Lower lobe of right lung (tissue), 2 donors: ENCODE measurements around the gene RIOK2. TPM values are rescaled to one million over a fixed set of nuclear protein-coding genes. Genes with fewer than 3 reads are reported as not detected.

Experiments
- ATAC-seq, 2 donors: fragments of 200-7000 bp; cut with Tn5 transposase; one replicate each; pipeline ENCODE4 v1.9.1; 2020 to 2022; ENCODE audit warnings: mild to moderate bottlenecking in 2 of 2, moderate library complexity in 2 of 2
- DNase-seq: peaks from one replicate; pipeline ENCODE4 v3.0.0-alpha.2; 2020
- H3K27ac ChIP-seq: fragments of 200-600 bp; one replicate; pipeline ENCODE4 v1.8.0; 2022
- H3K27me3 ChIP-seq: fragments of 200-600 bp; one replicate; pipeline ENCODE4 v1.8.0; 2022; ENCODE audit warnings: low read depth
- H3K36me3 ChIP-seq: fragments of 200-600 bp; one replicate; pipeline ENCODE4 v1.8.0; 2022; ENCODE audit warnings: mild to moderate bottlenecking
- H3K4me1 ChIP-seq: fragments of 200-600 bp; one replicate; pipeline ENCODE4 v1.8.0; 2022
- H3K4me3 ChIP-seq: fragments of 200-600 bp; one replicate; pipeline ENCODE4 v1.8.0; 2022; ENCODE audit warnings: mild to moderate bottlenecking
- H3K9me3 ChIP-seq: fragments of 200-600 bp; one replicate; pipeline ENCODE4 v1.8.0; 2022
- intact Hi-C: fragments of 100-400 bp; cut with DNase I; formaldehyde crosslinking; loops from one replicate; pipeline ENCODE4 v1.11.0; 2022
- total RNA-seq: library from RNA; stranded (reverse); fragmentation: NEBNext Ultra II Directional; extraction: Animal tissue kit (Norgen Biotek cat#: 25700); gene quantifications from one replicate; pipeline ENCODE4 v1.2.1, GENCODE V29; 2021
- TF ChIP-seq, protein P1 (sequence below): fragments of 200-600 bp; IDR thresholded peaks from one replicate; pipeline ENCODE4 v1.8.0; 2022; ENCODE audit warnings: antibody characterized with exemption, mild to moderate bottlenecking
- donor health status: DM: no; HTN: yes; CAD: no; lungs with severe emphysema.

RIOK2 gene
- total RNA-seq, 1 donor from 2014 or later, result 21.6 TPM

DNA sequence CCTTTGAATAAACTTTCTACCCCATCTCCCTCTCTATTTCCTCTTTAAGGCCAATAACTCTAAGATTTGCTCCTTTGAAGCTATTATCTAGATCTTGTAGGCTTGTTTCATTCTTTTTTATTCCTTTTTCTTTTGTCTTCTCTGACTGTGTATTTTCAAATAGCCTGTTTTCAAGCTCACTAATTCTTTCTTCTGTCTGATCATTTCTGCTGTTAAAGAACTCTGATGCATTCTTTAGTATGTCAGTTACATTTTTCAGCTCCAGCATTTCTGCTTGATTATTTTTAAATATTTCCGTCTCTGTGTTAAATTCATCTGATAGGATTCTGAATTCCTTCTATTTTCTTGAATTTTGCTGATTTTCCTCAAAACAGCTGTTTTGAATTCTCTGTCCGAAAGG, 25.4 kb downstream of the RIOK2 start:
- H3K27ac ChIP-seq, result no peak overlapping the region
- no peaks in the 10 kb centered on the region for H3K27me3 ChIP-seq
- peaks cover 29% of the 10 kb centered on the region for H3K36me3 ChIP-seq
- ATAC-seq (no peak), DNase-seq (no peak)
- TF ChIP-seq, protein P1, sequence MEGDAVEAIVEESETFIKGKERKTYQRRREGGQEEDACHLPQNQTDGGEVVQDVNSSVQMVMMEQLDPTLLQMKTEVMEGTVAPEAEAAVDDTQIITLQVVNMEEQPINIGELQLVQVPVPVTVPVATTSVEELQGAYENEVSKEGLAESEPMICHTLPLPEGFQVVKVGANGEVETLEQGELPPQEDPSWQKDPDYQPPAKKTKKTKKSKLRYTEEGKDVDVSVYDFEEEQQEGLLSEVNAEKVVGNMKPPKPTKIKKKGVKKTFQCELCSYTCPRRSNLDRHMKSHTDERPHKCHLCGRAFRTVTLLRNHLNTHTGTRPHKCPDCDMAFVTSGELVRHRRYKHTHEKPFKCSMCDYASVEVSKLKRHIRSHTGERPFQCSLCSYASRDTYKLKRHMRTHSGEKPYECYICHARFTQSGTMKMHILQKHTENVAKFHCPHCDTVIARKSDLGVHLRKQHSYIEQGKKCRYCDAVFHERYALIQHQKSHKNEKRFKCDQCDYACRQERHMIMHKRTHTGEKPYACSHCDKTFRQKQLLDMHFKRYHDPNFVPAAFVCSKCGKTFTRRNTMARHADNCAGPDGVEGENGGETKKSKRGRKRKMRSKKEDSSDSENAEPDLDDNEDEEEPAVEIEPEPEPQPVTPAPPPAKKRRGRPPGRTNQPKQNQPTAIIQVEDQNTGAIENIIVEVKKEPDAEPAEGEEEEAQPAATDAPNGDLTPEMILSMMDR, result no peak
- intact Hi-C loops, result no loop called here
- H3K4me3 ChIP-seq, result no peak overlapping the region
- peaks cover 7% of the 10 kb centered on the region for H3K9me3 ChIP-seq
- no peaks in the 10 kb centered on the region for H3K4me1 ChIP-seq

DNA sequence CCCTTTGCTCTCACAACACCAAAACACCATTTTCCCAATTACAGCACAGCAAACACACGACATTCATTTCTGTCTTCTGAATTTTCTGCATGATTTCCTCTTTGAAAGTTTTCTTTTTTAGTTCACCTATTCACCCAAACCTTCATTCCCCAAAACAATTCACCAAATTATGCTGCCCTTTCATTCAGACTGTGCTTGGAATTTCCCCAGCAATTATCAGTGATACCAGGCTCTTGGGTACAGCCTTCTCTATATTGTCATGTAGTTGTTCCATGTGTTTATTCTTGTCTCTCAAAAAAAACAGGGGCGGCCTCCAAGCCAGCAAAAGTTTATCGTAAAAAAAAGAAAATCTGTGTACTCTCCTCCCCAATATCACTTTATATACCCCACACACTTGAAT, 31.7 kb downstream of the RIOK2 start:
- H3K4me1 ChIP-seq, result no peaks in the 10 kb centered on the region
- no peaks in the 10 kb centered on the region for H3K27me3 ChIP-seq
- no peaks in the 10 kb centered on the region for H3K9me3 ChIP-seq
- ATAC-seq (no peak), DNase-seq (no peak)
- intact Hi-C loops, result no loop called here
- TF ChIP-seq, protein P1, result no peak
- no peaks in the 10 kb centered on the region for H3K36me3 ChIP-seq
- H3K27ac ChIP-seq, result no peak overlapping the region
- H3K4me3 ChIP-seq, result no peak overlapping the region

DNA sequence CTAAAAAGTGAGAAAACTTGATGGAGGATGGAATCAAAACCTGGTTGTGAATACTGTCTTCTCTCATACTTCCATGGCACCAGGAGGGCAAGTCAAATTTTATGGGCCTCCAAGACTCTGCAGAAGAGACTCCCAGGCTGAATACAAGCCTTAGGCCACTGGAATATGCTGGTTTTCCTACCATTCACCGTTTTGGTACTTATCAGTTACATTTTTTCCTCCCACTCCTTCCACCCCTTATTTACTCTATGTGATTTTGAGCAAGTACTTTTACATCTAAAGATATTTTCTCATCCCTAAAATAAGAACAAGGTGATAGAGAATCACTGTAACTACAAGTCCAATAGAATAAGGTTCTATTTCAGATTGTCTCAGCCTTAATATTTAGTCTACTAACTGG, 32.6 kb downstream of the RIOK2 start:
- ATAC-seq (no peak), DNase-seq (no peak)
- Histone ChIP-seq H3K9me3 (no peaks in the 10 kb centered on the region), H3K27ac (no peak overlapping the region), H3K27me3 (no peaks in the 10 kb centered on the region), H3K4me1 (no peaks in the 10 kb centered on the region), H3K4me3 (no peak overlapping the region), H3K36me3 (no peaks in the 10 kb centered on the region)
- TF ChIP-seq, protein P1, result no peak
- intact Hi-C loops, result no loop called here

DNA sequence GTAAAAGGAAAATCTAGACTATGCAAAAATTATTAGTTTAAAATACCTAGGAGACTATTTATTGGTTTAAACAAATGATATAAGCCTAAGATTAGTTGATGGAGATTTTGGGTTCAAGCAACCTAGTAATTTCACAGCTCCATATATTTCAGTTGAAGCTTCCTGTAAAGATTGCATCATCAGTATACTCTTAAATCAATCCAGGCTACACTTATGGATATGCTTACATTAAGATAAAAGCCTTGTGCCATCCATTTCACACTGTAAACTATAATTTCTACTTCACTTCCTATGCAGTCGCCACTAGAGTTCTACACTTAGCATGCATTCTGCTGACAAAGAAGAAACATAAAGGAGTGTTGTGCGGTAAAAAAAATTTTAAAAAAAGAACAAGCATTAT, 33.3 kb downstream of the RIOK2 start:
- Histone ChIP-seq H3K9me3 (no peaks in the 10 kb centered on the region), H3K4me1 (no peaks in the 10 kb centered on the region), H3K36me3 (no peaks in the 10 kb centered on the region), H3K27me3 (no peaks in the 10 kb centered on the region), H3K4me3 (no peak overlapping the region), H3K27ac (no peak overlapping the region)
- TF ChIP-seq, protein P1, result no peak
- DNase-seq, result no peak
- intact Hi-C loops, result no loop called here
- ATAC-seq, result no peak

DNA sequence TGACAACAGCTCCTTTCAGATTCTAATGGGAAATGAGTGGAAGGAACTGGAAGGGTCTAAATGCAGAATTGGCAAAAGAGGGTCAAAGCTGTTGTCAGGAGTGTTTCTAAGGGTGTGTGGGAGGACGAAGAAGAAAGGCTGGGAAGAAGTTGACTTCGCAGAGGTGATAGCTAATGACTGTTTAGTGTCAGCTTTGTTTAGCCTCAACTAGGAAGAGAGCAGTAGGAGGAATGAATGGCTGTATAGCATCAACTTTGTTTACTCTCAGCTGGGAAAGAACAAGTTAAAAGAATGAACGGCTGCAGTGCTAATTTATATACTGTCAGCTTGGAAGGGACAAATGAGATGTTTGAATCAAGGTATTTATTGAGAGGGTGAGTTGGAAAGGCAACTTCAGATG, 34.8 kb downstream of the RIOK2 start:
- Histone ChIP-seq H3K4me1 (no peaks in the 10 kb centered on the region), H3K27ac (no peak overlapping the region), H3K9me3 (no peaks in the 10 kb centered on the region), H3K27me3 (no peaks in the 10 kb centered on the region), H3K36me3 (no peaks in the 10 kb centered on the region), H3K4me3 (no peak overlapping the region)
- intact Hi-C loops, result no loop called here
- TF ChIP-seq, protein P1, result no peak
- no peak for DNase-seq
- ATAC-seq, result no peak

DNA sequence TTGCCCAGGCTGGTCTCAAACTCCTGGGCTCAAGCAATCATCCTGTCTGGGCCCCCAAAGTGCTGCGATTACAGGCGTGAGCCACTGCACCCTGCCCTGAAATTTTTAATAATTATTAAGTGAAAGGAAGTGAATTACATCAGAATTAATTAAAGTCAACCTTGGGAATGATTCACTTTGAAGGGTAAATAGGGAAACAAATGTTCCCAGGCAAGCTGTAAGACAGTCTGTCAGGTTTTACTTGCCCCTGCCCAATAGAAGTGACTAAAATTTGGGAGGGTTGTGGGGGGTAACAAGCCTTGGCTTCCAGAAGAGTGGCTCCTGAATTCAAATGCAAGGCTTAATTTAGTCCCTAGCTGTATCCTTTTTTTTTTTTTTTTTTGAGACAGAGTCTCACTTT, 39.3 kb downstream of the RIOK2 start:
- H3K36me3 ChIP-seq, result no peaks in the 10 kb centered on the region
- no peaks in the 10 kb centered on the region for H3K4me1 ChIP-seq
- no peak for DNase-seq
- no peak for ATAC-seq
- intact Hi-C loops, result no loop called here
- TF ChIP-seq, protein P1, result no peak
- no peak overlapping the region for H3K27ac ChIP-seq
- H3K27me3 ChIP-seq, result no peaks in the 10 kb centered on the region
- no peaks in the 10 kb centered on the region for H3K9me3 ChIP-seq
- no peak overlapping the region for H3K4me3 ChIP-seq
